ENCODE data around the gene ZBTB34.

The ZBTB34 gene

DNA sequence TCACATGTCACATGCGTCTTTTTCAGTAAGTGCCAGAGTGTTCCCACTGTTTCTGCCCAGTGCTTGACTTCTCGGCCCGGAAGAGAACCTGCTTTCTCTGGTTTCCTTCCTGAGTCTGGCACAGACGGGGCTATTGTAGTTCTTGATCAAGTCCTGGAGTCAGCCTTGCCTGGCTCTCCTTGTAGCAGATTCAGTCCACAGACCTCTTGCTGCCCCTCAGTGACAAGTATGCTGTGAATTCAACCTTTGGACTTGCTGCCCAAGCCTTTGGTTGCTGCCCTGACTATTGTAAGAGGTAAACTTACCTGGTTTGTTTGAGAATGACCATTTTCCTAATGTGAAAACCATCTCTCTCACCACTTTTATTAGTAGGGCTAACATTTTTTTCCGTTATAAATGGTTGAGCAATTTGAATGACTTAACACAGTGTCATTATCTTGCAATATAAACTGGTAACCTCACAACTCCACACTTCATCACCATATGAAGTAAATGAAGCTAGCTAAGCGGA is 24.7 kb downstream of the ZBTB34 start:
- H4K20me1 ChIP-seq (ENCODE audit: low read depth, low read length), result no peaks in the 10 kb centered on the region
- H3K27ac ChIP-seq (ENCODE audit: low read depth, low read length), result no peak overlapping the region
- no peaks in the 10 kb centered on the region for H3K79me2 ChIP-seq (ENCODE audit: insufficient read depth, low read length)
- H3K36me3 ChIP-seq (ENCODE audit: low read length), result no peaks in the 10 kb centered on the region
- no peaks in the 10 kb centered on the region for H3K27me3 ChIP-seq (ENCODE audit: low read length)
- no peak for TF ChIP-seq EZH2phosphoT487 (conservative IDR thresholded peaks at IDR 0.05; ENCODE audit: low read length)
- TF ChIP-seq, protein P1, sequence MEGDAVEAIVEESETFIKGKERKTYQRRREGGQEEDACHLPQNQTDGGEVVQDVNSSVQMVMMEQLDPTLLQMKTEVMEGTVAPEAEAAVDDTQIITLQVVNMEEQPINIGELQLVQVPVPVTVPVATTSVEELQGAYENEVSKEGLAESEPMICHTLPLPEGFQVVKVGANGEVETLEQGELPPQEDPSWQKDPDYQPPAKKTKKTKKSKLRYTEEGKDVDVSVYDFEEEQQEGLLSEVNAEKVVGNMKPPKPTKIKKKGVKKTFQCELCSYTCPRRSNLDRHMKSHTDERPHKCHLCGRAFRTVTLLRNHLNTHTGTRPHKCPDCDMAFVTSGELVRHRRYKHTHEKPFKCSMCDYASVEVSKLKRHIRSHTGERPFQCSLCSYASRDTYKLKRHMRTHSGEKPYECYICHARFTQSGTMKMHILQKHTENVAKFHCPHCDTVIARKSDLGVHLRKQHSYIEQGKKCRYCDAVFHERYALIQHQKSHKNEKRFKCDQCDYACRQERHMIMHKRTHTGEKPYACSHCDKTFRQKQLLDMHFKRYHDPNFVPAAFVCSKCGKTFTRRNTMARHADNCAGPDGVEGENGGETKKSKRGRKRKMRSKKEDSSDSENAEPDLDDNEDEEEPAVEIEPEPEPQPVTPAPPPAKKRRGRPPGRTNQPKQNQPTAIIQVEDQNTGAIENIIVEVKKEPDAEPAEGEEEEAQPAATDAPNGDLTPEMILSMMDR (IDR thresholded peaks at IDR 0.05; ENCODE audit: insufficient read depth, low read length, poor library complexity, severe bottlenecking), result no peak
- no peaks in the 10 kb centered on the region for H3F3A ChIP-seq (ENCODE audit: insufficient read depth)
- H3K9me2 ChIP-seq (replicated peaks; ENCODE audit: insufficient read depth, low read length), result no peaks in the 10 kb centered on the region
- no peak overlapping the region for H3K4me2 ChIP-seq (ENCODE audit: low read depth, low read length, poor library complexity, severe bottlenecking)
- no peak overlapping the region for H3K9ac ChIP-seq (ENCODE audit: low read length)
- H3K9me3 ChIP-seq (ENCODE audit: insufficient read depth, low read length), result no peaks in the 10 kb centered on the region
- no peak overlapping the region for H2AFZ ChIP-seq (ENCODE audit: low read depth, low read length, severe bottlenecking)
- H3K4me3 ChIP-seq (ENCODE audit: insufficient read depth, low read length, poor library complexity, severe bottlenecking), result no peak overlapping the region

- H3K9me2 ChIP-seq (replicated peaks; ENCODE audit: insufficient read depth, low read length), result no peaks in the 10 kb centered on the region
- no peaks in the 10 kb centered on the region for H4K20me1 ChIP-seq (ENCODE audit: low read depth, low read length)
- no peaks in the 10 kb centered on the region for H3K36me3 ChIP-seq (ENCODE audit: low read length)
- no peaks in the 10 kb centered on the region for H3K79me2 ChIP-seq (ENCODE audit: insufficient read depth, low read length)
- H3K4me2 ChIP-seq (ENCODE audit: low read depth, low read length, poor library complexity, severe bottlenecking), result no peak overlapping the region
- H2AFZ ChIP-seq (ENCODE audit: low read depth, low read length, severe bottlenecking), result no peak overlapping the region
- no peak overlapping the region for H3K27ac ChIP-seq (ENCODE audit: low read depth, low read length)
- no peak overlapping the region for H3K4me3 ChIP-seq (ENCODE audit: insufficient read depth, low read length, poor library complexity, severe bottlenecking)
- no peak for TF ChIP-seq EZH2phosphoT487 (conservative IDR thresholded peaks at IDR 0.05; ENCODE audit: low read length)
- TF ChIP-seq, protein P1 (IDR thresholded peaks at IDR 0.05; ENCODE audit: insufficient read depth, low read length, poor library complexity, severe bottlenecking), result no peak
- no peaks in the 10 kb centered on the region for H3K9me3 ChIP-seq (ENCODE audit: insufficient read depth, low read length)
- H3K9ac ChIP-seq (ENCODE audit: low read length), result no peak overlapping the region
- no peaks in the 10 kb centered on the region for H3F3A ChIP-seq (ENCODE audit: insufficient read depth)
- no peaks in the 10 kb centered on the region for H3K27me3 ChIP-seq (ENCODE audit: low read length)
Measured at GRCh38 chr9:126886034-126886822, 25.8 kb downstream of the ZBTB34 start.

DNA sequence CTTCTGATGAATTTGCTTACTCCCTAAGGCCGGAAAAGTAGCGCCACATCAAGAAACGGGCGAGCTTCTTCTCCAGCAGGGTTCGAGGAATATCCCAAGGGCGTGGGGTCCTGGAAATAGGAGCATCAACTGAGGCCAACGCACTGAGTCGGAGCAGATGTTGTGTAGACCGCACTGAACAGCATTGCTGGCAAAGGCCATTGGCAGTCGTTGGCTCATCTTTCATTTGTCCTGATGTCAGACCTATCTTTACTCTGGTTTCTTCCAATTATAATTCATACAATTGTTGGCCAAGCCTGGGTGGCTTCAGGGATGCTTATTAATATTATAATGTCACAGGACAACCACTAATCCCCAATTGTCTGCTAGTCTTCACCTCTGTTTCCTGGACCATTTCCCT is 26.5 kb downstream of the ZBTB34 start:
- H3K36me3 ChIP-seq (ENCODE audit: low read length), result no peaks in the 10 kb centered on the region
- TF ChIP-seq EZH2phosphoT487 (conservative IDR thresholded peaks at IDR 0.05; ENCODE audit: low read length), result no peak
- TF ChIP-seq, protein P1 (IDR thresholded peaks at IDR 0.05; ENCODE audit: insufficient read depth, low read length, poor library complexity, severe bottlenecking), result no peak
- H3K4me2 ChIP-seq (ENCODE audit: low read depth, low read length, poor library complexity, severe bottlenecking), result no peak overlapping the region
- no peaks in the 10 kb centered on the region for H3K79me2 ChIP-seq (ENCODE audit: insufficient read depth, low read length)
- H3K4me3 ChIP-seq (ENCODE audit: insufficient read depth, low read length, poor library complexity, severe bottlenecking), result no peak overlapping the region
- H3K9ac ChIP-seq (ENCODE audit: low read length), result no peak overlapping the region
- no peaks in the 10 kb centered on the region for H3K9me3 ChIP-seq (ENCODE audit: insufficient read depth, low read length)
- no peak overlapping the region for H2AFZ ChIP-seq (ENCODE audit: low read depth, low read length, severe bottlenecking)
- H4K20me1 ChIP-seq (ENCODE audit: low read depth, low read length), result no peaks in the 10 kb centered on the region
- no peaks in the 10 kb centered on the region for H3F3A ChIP-seq (ENCODE audit: insufficient read depth)
- no peak overlapping the region for H3K27ac ChIP-seq (ENCODE audit: low read depth, low read length)
- no peaks in the 10 kb centered on the region for H3K9me2 ChIP-seq (replicated peaks; ENCODE audit: insufficient read depth, low read length)
- H3K27me3 ChIP-seq (ENCODE audit: low read length), result no peaks in the 10 kb centered on the region
